PC-3 (cell line): ENCODE results near the gene AGXT. TPM values are rescaled to one million over a fixed set of nuclear protein-coding genes. Genes with fewer than 3 reads are reported as not detected.

ENCODE experiments used
- ATAC-seq: fragments of 200-7000 bp; cut with Tn5 transposase; 2 replicates; pipeline ENCODE4 v1.9.1; 2020; ENCODE audit warnings: mild to moderate bottlenecking, moderate library complexity
- BruUV-seq: library from RNA; stranded (reverse); fragments of 400-500 nt; replicated peaks from 2 replicates; lab custom pipeline; 2021; lab: Mats Ljungman, UMichigan
- CTCF ChIA-PET: fragments of 300-600 bp; sonication (Branson Sonifier 250); formaldehyde crosslinking; loops from one replicate; lab custom pipeline; 2022; ENCODE audit warnings: antibody characterized with exemption; lab: Charles Lee
- POLR2A ChIA-PET: fragments of 300-600 bp; sonication (Branson Sonifier 250); formaldehyde crosslinking; loops from one replicate; lab custom pipeline; 2022; ENCODE audit warnings: antibody characterized with exemption; ENCODE audit not compliant: unreplicated experiment; lab: Charles Lee
- DNase-seq: peaks from one replicate; pipeline ENCODE4 v3.0.0-alpha.2; 2015
- H2AFZ ChIP-seq: fragments of 300-600 bp; sonication (generic); 2 replicates; pipeline ENCODE4 v1.6.0; 2016; ENCODE audit warnings: antibody characterized with exemption, low read length
- H3F3A ChIP-seq: fragments of 300-600 bp; sonication (generic); one replicate; pipeline ENCODE4 v1.6.0; 2017; ENCODE audit warnings: antibody characterized with exemption, low read length, control low read depth, mild to moderate bottlenecking; ENCODE audit not compliant: unreplicated experiment
- H3K27ac ChIP-seq: fragments of 300-600 bp; sonication (generic); 2 replicates; pipeline ENCODE4 v1.5.1; 2016; ENCODE audit warnings: mild to moderate bottlenecking, low read length
- H3K27me3 ChIP-seq: fragments of 300-600 bp; sonication (generic); 2 replicates; pipeline ENCODE4 v1.6.1; 2016; ENCODE audit warnings: low read length, mixed read lengths
- H3K36me3 ChIP-seq: fragments of 300-600 bp; sonication (generic); 2 replicates; pipeline ENCODE4 v1.6.1; 2016; ENCODE audit warnings: low read depth, mixed run types, low read length, mixed read lengths
- H3K4me1 ChIP-seq: fragments of 300-600 bp; sonication (generic); 2 replicates; pipeline ENCODE4 v1.5.1; 2016; ENCODE audit warnings: low read length; ENCODE audit not compliant: insufficient read depth
- H3K4me2 ChIP-seq: fragments of 300-600 bp; sonication (generic); 2 replicates; pipeline ENCODE4 v1.6.0; 2016; ENCODE audit warnings: low read length
- H3K4me3 ChIP-seq: fragments of 300-600 bp; sonication (generic); 2 replicates; pipeline ENCODE4 v1.5.1; 2016; ENCODE audit warnings: mild to moderate bottlenecking, low read length, mixed read lengths
- H3K79me2 ChIP-seq: fragments of 300-600 bp; sonication (generic); 2 replicates; pipeline ENCODE4 v1.6.1; 2017; ENCODE audit warnings: low read length, mixed read lengths
- H3K9ac ChIP-seq: fragments of 300-600 bp; sonication (generic); 2 replicates; pipeline ENCODE4 v1.6.0; 2016; ENCODE audit warnings: mild to moderate bottlenecking, low read length
- H3K9me2 ChIP-seq: fragments of 300-600 bp; sonication (generic); replicated peaks from 2 replicates; pipeline ENCODE4 v1.6.1; 2016; ENCODE audit warnings: mixed run types, low read length, mixed read lengths
- H3K9me3 ChIP-seq: fragments of 300-600 bp; sonication (generic); 2 replicates; pipeline ENCODE4 v1.6.1; 2016; ENCODE audit warnings: low read length, mixed read lengths
- H4K20me1 ChIP-seq: fragments of 300-600 bp; sonication (generic); 2 replicates; pipeline ENCODE4 v1.6.1; 2016; ENCODE audit warnings: low read length, mixed read lengths
- CTCF ChIP-seq: fragments of 300-600 bp; sonication (generic); conservative IDR thresholded peaks from 2 replicates; pipeline ENCODE4 v1.5.1; 2017; ENCODE audit warnings: antibody characterized with exemption, low read depth, mild to moderate bottlenecking, low read length
- EZH2 ChIP-seq: fragments of 300-600 bp; sonication (generic); IDR thresholded peaks from one replicate; pipeline ENCODE4 v1.6.1; 2017; ENCODE audit warnings: antibody characterized with exemption, mild to moderate bottlenecking, low read length; ENCODE audit not compliant: unreplicated experiment
- EZH2phosphoT487 ChIP-seq: fragments of 300-600 bp; sonication (generic); IDR thresholded peaks from 2 replicates; pipeline ENCODE4 v1.6.1; 2018; ENCODE audit warnings: mild to moderate bottlenecking, antibody characterized with exemption, low read length, borderline replicate concordance
- intact Hi-C: fragments of 100-400 bp; cut with micrococcal nuclease; formaldehyde crosslinking; loops from 2 replicates; pipeline ENCODE4 v1.9.0; 2023
- total RNA-seq: library from RNA; depleted of rRNA; stranded (reverse); fragments of >200 nt; gene quantifications from 2 replicates; pipeline ENCODE4 v1.2.3, GENCODE V29; 2014

The AGXT gene
- total RNA-seq, 1 experiment from 2014 or later = not detected

GRCh38 chr2:240906911-240907590 is 38.4 kb downstream of the AGXT start:
- no peak; the same call in 1 of the 2 replicates for ATAC-seq
- no peak overlapping the region for H3K27ac ChIP-seq
- intact Hi-C loops = no loop called here

GRCh38 chr2:240909216-240909974 is 40.8 kb downstream of the AGXT start:
- Histone ChIP-seq H3K27me3 (no peaks in the 10 kb centered on the region), H3K4me2 (no peak overlapping the region), H3K9me3 (no peaks in the 10 kb centered on the region), H3K4me3 (no peak overlapping the region), H4K20me1 (no peaks in the 10 kb centered on the region), H3K79me2 (no peaks in the 10 kb centered on the region), H2AFZ (no peak overlapping the region), H3K9me2 (no peaks in the 10 kb centered on the region), H3K27ac (no peak overlapping the region), H3K9ac (no peak overlapping the region), H3K36me3 (no peaks in the 10 kb centered on the region), H3K4me1 (peaks cover 12% of the 10 kb centered on the region), H3F3A (no peaks in the 10 kb centered on the region)
- no peak for TF ChIP-seq EZH2phosphoT487
- no peak for TF ChIP-seq EZH2
- TF ChIP-seq CTCF = no peak
- ChIA-PET CTCF (no interaction called here), POLR2A (no interaction called here)
- intact Hi-C loops = no loop called here
- BruUV-seq = no TSS peak
- no peak for DNase-seq
- no peak for ATAC-seq

More at GRCh38 chr2:240906911-240907590, 38.4 kb downstream of the AGXT start:
- no peak for TF ChIP-seq EZH2phosphoT487
- TF ChIP-seq CTCF = no peak
- no peak for TF ChIP-seq EZH2
- ChIA-PET POLR2A (no interaction called here), CTCF (no interaction called here)
- Histone ChIP-seq H3K27me3 (no peaks in the 10 kb centered on the region), H3K4me3 (no peak overlapping the region), H3K9me3 (no peaks in the 10 kb centered on the region), H3K36me3 (no peaks in the 10 kb centered on the region), H2AFZ (no peak overlapping the region), H3K9ac (no peak overlapping the region), H4K20me1 (no peaks in the 10 kb centered on the region), H3K79me2 (no peaks in the 10 kb centered on the region), H3K4me2 (no peak overlapping the region), H3K4me1 (no peaks in the 10 kb centered on the region), H3K9me2 (no peaks in the 10 kb centered on the region), H3F3A (no peaks in the 10 kb centered on the region)
- BruUV-seq = no TSS peak
- DNase-seq = no peak
